HG02763 (cell line): ENCODE data around the gene GLO1.
"Not testable (repeated sequence)": the region's sequence is repeated elsewhere in the genome, so short reads cannot be mapped to it uniquely, and the experiment has no call there.

Source experiments
- ATAC-seq: cut with Tn5 transposase; IDR thresholded peaks from one replicate; pipeline ENCODE4 v1.9.1; 2021; ENCODE audit warnings: mild to moderate bottlenecking, moderate library complexity; ENCODE audit not compliant: unreplicated experiment

GLO1 gene

DNA sequence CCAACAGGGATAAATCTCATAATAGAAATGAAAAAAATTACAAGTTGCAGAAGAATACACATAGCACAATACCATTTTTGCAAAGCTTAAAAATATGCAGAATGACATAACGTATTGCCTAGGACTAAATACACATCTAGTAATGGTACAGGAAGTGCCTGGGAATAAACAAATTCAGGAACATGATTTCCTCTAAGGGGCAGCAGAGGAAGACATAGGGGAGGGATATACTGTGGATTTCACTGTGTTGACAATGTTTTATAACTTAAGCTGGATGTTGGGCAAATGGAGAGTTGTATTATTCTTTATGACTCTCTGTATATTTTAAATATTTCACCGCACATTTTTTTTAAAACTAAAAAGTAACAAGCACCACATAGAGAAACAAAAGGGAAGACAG is 5.6 kb upstream of the GLO1 start:
- no peak for ATAC-seq

DNA sequence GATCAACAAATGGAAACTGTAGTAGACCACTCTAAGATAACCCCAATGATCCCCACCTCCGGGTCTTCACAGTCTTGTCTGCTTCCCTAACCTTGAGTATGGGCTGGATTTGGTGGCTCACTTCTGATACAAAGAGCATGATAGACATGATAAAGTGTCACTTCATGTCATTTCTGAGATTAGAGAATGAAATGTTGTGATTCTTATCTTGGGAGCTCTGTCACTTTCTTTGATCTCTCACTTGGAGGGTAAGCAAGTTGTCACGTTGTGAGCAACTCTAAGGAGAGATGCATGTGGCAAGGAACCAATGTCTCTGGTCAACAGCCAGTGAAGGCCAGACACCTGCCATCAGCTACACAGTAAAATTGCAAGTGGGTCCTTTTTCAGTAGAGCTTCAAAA is 3.0 kb upstream of the GLO1 start:
- no peak for ATAC-seq

DNA sequence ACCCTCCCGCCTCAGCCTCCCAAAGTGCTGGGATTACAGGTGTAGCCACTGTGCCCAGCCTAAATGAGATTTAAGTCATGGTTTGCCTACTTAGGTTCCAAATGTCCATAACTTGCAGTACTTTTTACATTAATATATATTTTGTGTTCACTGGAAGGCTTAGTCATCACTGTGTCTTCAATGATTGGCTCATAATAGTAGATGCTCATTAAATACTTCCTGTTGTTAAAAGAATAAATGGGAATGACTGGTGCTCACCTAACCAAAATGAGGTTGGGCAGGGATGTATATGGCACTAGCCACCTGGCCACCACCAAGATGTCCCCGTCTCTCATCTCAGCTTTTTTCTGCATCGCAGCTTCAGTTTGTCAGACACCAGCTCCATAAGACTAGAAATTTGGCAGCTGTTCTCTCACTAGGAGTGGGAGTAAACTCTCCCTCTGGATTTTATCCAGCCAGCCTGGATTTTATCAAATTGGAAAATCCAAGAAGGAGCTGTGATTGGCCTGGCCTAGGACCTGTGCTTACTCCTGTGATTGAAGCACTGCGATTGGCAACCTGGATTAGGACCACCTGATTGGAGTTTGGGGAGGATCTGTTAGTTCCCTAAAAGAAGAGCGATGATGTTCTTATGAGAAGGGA is 1.1 kb upstream of the GLO1 start:
- no peak for ATAC-seq

DNA sequence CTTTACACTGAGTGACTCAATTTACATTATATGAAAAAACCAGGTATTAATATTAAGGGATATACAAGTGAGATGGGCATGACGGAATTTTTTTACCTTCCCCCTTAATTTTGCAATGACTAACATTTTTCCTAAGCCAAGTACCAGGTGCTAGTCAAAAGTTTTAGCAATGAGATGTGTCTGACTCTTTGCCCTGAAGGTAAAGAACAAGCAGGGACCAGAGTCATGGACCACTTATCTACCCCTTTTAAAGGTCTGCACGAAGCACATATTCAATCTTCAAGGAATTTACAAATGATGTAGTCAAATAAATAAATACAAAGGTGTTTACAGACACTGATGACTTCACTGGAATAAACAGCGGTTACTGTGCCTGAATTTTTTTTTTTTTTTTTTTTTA is 1.4 kb downstream of the GLO1 start:
- no peak for ATAC-seq

DNA sequence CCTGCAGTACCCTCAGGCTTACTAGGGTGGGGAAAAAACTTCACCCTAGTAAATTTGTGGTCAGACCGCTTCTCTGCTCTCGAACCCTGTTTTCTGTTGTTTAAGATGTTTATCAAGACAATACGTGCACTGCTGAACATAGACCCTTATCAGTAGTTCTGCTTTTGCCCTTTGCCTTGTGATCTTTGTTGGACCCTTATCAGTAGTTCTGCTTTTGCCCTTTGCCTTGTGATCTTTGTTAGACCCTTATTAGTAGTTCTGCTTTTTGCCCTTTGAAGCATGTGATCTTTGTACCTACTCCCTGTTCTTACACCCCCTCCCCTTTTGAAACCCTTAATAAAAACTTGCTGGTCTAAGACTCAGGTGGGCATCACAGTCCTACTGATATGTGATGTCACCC is 3.2 kb downstream of the GLO1 start:
- not testable (repeated sequence) for ATAC-seq

DNA sequence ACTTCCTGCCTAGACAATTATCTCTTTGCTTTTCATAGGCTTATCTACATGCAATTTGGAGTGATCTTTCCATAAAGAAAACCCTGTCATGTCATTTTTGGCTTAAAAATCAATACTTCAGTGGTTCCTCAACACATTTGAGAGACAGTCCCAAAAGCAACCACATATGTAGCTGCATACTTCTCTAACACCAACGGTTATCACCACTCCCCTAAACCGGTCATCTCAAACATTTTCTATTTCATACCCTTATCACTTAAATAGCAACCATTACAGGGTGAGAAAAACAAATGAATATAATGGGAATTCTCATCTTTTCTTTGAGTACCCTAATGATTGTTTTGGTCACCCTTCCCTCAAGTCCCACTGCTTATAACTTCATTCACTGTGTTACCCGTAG is 5.1 kb downstream of the GLO1 start:
- no peak for ATAC-seq

DNA sequence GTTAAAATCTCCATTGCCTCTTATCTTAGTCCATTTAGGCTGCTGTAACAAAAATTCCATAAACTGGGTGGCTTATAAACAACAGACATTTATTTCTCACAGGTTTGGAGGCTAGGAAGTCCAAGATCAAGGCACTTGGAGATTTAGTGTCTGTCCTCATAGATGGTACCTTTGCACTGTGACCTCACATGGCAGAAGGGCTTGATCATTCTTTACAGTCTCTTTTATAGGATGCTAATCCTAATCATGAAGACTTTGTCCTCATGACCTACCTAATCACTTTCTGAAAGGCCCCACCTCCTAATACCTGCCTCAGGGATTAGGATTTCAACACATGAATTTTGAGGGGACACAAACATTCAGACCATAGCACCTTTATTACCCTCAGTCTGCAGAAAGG is 6.6 kb downstream of the GLO1 start:
- ATAC-seq = no peak

DNA sequence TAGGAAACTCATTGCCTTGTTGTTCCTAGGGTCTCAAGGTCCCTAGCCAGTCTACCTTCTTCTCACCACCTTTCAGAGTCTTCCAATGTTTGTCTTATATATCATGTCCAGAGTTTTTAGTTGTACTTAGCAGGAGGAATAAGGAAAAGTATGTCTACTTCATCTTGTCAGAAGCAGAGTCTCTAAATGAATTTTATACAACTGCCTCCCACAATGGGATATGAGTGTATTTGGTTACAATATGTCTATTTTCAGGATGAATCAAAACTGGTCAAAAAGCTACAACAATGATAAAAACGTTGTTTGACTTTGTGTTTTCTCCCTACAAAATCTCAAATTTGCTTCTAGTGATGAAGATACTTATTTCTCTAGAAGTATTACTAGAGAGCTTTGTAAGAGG is 7.0 kb downstream of the GLO1 start:
- ATAC-seq = no peak

DNA sequence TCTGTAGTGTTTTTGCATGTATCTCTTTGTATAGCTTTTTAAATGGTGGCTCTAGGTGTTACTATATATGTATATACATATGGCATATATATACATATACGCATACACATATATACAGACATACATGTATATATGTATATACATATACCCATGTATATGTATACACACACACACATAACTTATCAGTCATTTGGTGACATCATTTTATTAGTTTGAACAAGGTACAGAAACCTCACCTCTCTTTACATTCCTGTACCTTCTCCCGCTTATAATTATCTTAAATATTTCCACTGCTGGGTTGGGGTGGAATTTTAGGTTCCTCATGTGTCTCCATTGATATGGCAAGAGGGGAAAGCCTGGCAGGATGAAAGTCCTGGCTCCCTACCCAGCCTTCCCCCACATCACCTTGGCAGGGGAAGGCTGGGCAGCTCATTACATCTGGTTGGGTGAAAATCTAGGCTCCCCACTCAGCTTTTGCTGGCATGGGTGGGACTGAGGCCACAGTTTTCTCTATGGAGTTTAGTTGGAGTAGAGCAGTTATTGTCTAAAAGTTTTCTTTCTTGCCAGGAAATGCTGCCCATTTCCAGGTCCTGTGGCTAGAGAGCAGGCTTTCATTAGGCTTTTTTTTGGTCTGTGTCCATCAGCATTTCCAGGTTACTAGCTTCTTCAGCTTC is 7.6 kb downstream of the GLO1 start:
- no peak for ATAC-seq

DNA sequence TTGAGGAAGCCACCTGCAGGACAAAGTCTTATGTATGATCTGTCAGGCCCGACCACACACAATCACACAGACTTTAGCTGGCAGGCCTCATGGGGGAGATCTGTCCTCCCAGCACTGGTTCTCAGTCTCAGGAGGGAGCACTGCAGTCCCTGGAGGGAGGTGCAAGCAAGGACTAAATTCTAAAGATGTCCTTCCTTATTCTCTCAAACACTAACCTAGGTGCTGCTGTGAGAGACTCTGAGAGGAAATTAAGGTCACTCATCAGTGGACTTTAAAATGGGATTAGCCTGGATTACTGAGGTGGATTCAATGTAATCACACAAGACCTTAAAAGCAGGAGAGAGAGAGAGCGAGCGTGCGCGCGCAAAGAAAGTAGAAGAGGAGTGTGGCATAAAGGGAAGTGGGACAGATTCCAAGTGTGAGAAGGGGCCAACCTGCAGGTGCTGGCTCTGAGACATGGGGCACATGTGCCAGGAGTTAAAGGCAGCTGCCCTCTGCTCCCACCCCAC is 14.3 kb downstream of the GLO1 start:
- ATAC-seq = no peak

DNA sequence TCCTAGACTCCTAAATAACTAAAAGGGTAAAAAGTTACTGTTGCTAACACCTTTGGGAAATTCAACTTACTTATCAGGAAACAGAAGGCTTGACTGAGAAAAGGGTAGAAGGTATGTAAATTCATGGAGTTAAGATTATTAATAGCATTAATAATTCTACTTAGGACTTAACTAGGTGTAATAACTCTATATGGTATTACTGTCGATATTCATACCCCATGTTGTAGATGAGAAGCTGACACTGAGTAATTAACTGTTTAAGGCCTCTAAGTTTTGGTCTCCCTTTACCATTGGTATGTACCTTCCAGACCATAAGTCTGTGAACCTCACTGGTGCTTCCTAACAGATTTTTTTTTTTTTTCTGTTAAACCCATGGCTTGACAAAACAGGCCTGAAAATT is 15.4 kb downstream of the GLO1 start:
- ATAC-seq = no peak

DNA sequence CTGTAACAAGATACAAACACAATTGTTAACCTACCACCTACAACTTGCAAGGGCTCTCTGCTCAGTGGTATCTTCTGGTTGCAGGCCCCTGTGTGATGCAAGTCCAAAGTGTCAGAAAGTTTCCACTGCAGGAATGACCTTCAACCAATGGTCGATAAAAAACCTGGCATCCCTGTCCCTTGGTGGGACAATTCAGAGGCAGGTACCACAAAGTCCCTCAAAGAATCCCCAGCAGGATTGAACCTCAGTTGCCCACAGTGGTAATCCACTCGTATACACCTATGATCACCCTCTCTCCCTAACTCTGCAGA is 15.9 kb downstream of the GLO1 start:
- no peak for ATAC-seq

DNA sequence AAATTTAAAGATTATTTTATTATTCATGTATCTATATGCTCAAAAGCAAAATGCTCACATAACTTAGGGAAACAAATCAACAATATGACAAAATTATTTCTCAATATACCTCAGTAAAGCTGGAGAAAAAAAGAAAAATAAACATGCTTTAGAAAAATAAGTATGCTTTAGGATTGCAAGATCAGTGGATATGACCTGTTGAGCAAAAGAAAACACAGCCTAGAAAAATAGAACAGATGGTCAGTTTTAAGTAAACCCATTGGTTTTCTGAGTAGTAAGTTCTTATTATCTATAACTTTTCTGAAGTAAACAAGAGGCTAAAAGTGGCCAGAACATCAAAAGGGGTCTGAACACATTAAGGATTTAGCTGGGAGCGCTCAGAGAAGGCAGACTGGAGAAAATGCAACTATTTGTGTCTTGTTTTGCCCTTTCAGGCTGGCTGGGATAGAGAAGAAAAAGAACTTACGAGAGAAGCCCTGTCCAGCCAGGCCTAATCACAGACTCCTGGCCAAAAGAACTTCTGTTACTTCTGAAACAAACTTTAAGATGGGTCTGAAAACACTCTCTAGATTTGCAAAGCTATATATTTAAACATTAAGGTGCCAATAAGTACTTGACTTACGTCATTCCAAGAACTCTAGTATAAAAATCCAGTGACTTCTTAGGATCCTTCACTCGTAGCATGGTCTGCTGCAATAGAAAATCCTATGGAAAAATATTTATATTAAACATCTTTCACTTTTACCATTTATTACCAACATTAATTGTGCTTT is 16.5 kb downstream of the GLO1 start:
- ATAC-seq = no peak

DNA sequence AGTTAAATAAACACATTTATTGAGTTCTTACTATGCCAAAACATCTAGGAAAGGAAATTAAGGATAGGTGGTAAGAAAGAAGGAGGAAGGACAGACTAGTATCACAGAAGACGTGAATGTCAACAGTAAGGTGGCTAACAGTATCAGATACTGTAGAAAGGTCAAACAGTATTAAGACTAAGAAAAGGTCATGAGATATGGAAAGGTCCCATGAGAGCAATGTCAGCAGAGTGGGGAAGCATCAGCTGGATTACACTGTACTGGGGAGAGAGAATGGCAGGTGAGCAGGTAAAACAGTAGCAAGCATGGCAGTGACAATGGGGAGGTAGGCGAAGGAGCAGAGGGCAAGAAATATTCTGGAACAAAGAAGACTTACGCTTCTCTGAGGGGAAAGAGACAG is 18.0 kb downstream of the GLO1 start:
- no peak for ATAC-seq

DNA sequence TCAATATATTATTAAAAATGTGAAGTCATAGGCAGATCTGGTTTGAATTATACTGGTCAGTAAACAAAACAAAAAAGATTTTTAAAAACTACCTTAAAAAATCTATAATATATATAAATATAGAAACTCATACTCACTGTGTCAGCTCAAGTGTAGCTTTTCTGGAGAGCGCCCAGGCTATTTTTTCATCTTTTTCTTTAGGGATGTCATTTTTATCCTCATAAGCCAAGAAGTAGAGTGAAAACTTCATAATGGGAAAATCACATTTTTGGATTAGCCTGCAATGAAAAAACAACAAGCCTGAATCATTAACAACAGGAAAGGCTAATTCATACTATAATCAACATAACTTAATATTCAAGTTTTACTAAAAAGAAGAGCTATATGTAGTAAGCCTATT is 18.7 kb downstream of the GLO1 start:
- ATAC-seq = no peak

DNA sequence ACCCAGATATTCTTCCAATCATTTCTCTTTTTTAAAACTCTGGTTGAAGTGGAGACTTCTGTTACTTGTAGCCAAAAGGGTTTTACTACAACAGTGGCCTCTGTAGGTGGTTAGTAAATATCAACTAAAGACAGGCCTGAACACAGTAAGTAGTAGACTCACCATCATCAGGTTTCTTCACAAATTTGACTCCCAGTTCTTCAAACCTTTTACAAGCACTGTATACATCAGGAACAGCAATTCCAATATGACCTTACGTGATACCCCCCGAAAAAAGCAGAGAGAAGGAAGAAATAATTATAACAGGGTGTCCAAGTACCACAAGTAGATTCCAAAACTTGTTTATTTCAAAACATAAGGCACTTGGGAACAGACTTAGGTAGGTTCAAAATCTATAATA is 21.1 kb downstream of the GLO1 start:
- ATAC-seq = no peak

DNA sequence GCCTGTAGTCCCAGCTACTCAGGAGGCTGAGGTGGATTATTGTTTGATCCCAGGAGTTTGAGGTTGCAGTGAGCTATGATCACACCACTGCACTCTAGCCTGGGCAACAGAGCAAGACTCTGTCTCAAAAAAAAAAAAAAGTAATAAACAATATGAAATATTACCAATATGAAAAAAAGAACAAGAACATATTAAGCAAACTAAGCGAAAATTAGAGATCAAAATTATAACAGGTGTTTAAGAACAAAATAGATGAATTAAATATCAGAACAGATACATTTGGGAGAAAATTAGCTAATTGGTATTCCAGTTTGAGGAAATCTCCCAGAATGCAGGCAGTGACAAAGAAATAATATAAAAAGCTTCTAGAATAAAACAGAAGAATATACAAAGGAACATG is 23.3 kb downstream of the GLO1 start:
- no peak for ATAC-seq

DNA sequence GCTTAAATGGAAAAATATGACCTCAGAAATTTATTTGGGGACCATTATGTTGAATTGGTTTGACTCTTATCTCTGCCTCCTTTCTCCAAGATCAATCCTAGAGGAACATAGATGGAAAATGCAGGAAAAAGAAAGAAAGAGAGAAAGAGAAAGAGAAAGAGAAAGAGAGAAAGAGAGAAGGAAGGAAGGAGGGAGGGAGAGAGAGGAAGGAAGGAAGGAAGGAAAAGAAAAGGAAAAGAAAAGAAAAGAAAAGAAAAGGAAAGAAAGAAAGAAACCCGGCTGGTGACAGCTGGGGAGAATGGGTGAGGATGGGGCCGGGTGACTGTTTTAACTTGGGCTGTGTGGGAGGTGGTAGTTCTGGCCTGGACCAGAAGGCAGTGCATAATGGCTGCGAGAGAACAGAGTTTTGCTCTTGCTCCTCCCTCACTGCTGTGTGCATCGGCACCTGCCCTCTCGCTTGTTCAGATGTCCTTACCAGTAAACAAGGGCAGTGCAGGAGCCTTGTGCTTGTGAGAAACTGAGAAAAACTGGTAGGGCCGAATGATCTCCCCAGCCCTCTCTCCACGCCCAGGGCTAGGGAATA is 24.7 kb downstream of the GLO1 start:
- ATAC-seq = no peak

DNA sequence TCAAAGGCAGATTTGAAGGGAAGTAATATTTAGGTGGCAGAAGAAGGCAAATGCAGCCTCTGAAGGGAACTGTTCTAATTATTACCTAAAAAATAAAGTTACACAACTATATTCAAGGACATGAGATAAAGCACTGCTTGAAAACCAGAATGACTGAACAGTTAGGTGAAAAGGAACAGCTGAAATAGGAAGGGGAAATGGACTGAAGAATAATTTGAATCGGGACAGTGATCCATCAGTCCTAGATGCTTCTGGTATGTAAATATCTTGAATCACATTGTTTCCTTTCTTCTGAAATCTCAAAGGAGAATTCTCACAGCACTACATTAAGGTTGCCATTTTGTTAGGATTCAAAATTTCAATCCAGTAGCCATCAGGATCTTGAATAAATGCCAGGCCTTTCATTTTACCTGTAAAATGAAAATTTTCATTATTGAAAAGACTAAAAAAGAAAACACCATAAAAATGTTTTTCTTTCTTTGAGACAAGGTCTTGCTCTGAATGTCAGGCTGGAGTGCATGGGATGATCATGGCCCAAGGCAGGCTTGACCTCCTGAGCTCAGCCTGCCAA is 25.9 kb downstream of the GLO1 start:
- no peak for ATAC-seq

DNA sequence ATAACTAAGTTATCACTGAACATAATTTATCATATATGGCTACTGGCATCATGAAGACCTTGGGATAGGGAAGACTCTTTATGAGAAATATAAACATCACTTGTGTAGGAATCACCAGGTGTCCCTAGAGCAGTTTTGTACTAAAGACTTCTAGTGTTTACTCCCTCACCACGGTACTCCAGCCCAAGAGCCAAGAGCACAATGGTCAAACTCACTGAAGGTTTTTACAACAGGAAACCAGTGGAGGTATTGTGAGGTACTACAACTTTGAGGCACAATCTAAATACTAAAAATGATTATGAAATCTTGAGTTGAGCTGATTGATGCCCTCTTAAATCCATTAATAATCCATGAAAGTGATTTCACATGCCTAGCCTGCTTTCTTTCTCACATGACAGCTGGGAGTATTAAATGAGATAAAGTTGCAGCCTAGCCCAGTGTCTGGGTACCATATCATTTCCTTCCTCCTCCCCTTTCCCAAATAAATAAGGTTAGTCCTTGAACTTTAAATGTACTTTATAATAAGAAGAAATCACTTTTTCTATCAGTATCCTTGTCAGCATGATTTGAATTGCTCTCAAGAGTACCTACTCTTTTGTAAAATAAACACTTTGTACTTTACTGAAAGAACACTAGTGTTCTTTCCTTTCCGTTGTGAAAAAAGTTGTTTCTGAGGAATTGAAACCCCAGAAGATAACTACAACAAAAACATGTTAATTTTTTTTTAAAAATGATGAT is 26.5 kb downstream of the GLO1 start:
- ATAC-seq = no peak
